HepG2 (cell line): Measurements from ENCODE around the gene BTBD3. TPM values are rescaled to one million over a fixed set of nuclear protein-coding genes. Genes with fewer than 3 reads are reported as not detected.

Source experiments
- ATAC-seq: fragments of 200-7000 bp; cut with Tn5 transposase; 3 replicates; pipeline ENCODE4 v1.9.1; 2020; ENCODE audit warnings: mild to moderate bottlenecking, moderate library complexity
- BruUV-seq: library from RNA; stranded (reverse); fragments of 400-500 nt; replicated peaks from 2 replicates; lab custom pipeline; 2021; lab: Mats Ljungman, UMichigan
- CTCF ChIA-PET: fragments of 300-600 bp; formaldehyde crosslinking; extraction: SDS; loops from one replicate; lab custom pipeline; 2021; ENCODE audit warnings: low total read pairs, inconsistent platforms, low intra/inter-chr PET ratio; lab: Yijun Ruan, JAX
- POLR2A ChIA-PET: fragments of 350-600 bp; sonication (Branson Sonifier 250); formaldehyde crosslinking; loops from one replicate; lab custom pipeline; 2020; ENCODE audit warnings: antibody characterized with exemption, inconsistent platforms; lab: Yijun Ruan, JAX
- DNase-seq: peaks from one replicate; pipeline ENCODE4 v3.0.0-alpha.2; 2015; ENCODE audit warnings: low spot score
- FAIRE-seq: peaks from 3 replicates; lab custom pipeline; 2011; peaks lifted over from hg19 to GRCh38; lab: Jason Lieb, UNC
- H2AFZ ChIP-seq: one replicate; pipeline ENCODE4 v1.6.1; 2011; ENCODE audit warnings: low read length, inconsistent platforms
- H3K27ac ChIP-seq: fragments of 300-600 bp; 3 replicates; pipeline ENCODE4 v1.8.0; 2011; ENCODE audit warnings: mixed run types, mild to moderate bottlenecking, mixed read lengths, low read length, inconsistent platforms; ENCODE audit not compliant: insufficient read depth; ENCODE audit errors: extremely low read length
- H3K27me3 ChIP-seq, 2 experiments: fragments of 200-600 bp in 1 of 2; 2 replicates in 1 of 2; 3 replicates in 1 of 2; pipeline versions ENCODE4 v1.6.0 to v1.8.0; 2011; ENCODE audit warnings: low read length in 2 of 2, mild to moderate bottlenecking in 2 of 2, moderate library complexity in 2 of 2, inconsistent platforms in 1 of 2; ENCODE audit not compliant: insufficient read depth in 2 of 2, control insufficient read depth in 1 of 2
- H3K36me3 ChIP-seq, 2 experiments: fragments of 200-600 bp in 1 of 2; replicated peaks in 1 of 2; 2 replicates in 1 of 2; 3 replicates in 1 of 2; pipeline versions ENCODE4 v1.5.1 to v1.8.0; 2011; ENCODE audit warnings: low read length in 2 of 2, inconsistent platforms in 1 of 2; ENCODE audit not compliant: insufficient read depth in 2 of 2, control insufficient read depth in 1 of 2
- H3K4me1 ChIP-seq: 2 replicates; pipeline ENCODE4 v1.5.1; 2012; ENCODE audit warnings: low read length, inconsistent platforms; ENCODE audit not compliant: insufficient read depth
- H3K4me2 ChIP-seq: 2 replicates; pipeline ENCODE4 v1.6.0; 2011; ENCODE audit warnings: low read depth, low read length, inconsistent platforms
- H3K4me3 ChIP-seq, 3 experiments: fragments of 200-600 bp in 1 of 3; sonication (generic), shearing (Covaris generic) in 1 of 3; replicated peaks in 1 of 3; 2 replicates each; pipeline ENCODE4 v1.5.1; 2011 to 2016; ENCODE audit warnings: low read length in 3 of 3, inconsistent platforms in 2 of 3, low read depth in 2 of 3, mild to moderate bottlenecking in 2 of 3, control low read depth in 1 of 3, mixed read lengths in 1 of 3; ENCODE audit not compliant: insufficient read depth in 1 of 3
- H3K79me2 ChIP-seq: one replicate; pipeline ENCODE4 v1.6.1; 2011; ENCODE audit warnings: low read length, inconsistent platforms; ENCODE audit not compliant: insufficient read depth
- H3K9ac ChIP-seq: 2 replicates; pipeline ENCODE4 v1.6.0; 2011; ENCODE audit warnings: mild to moderate bottlenecking, low read depth, low read length, inconsistent platforms; ENCODE audit not compliant: insufficient read depth
- H3K9me3 ChIP-seq: 2 replicates; pipeline ENCODE4 v1.5.1; 2012; ENCODE audit warnings: mild to moderate bottlenecking, low read length
- H4K20me1 ChIP-seq: 2 replicates; pipeline ENCODE4 v1.6.0; 2011; ENCODE audit warnings: inconsistent platforms, mild to moderate bottlenecking, low read length, moderate library complexity; ENCODE audit not compliant: insufficient read depth
- BCL3 ChIP-seq: sonication (generic); formaldehyde crosslinking; IDR thresholded peaks from 2 replicates; pipeline ENCODE4 v1.5.1; 2020; ENCODE audit warnings: mild to moderate bottlenecking, missing genetic modification reagents, moderate library complexity
- CENPX ChIP-seq: sonication (generic); formaldehyde crosslinking; IDR thresholded peaks from 2 replicates; pipeline ENCODE4 v1.9.0; 2021; ENCODE audit warnings: mild to moderate bottlenecking, missing genetic modification reagents, moderate library complexity
- CREB1 ChIP-seq, 2 experiments: fragments of 450-650 bp in 1 of 2; IDR thresholded peaks; 2 replicates each; pipeline ENCODE4 v1.6.1; 2016 to 2017; ENCODE audit warnings: control low read depth in 1 of 2, mild to moderate bottlenecking in 1 of 2, missing compliant biosample characterization in 1 of 2, missing genetic modification characterization in 1 of 2
- GTF2F1 ChIP-seq: fragments of 150-350 bp; IDR thresholded peaks from 2 replicates; pipeline ENCODE4 v1.6.1; 2014; ENCODE audit warnings: low read length
- KLF9 ChIP-seq: IDR thresholded peaks from 2 replicates; pipeline ENCODE4 v1.6.1; 2016; ENCODE audit warnings: low read depth
- MBD4 ChIP-seq: IDR thresholded peaks from 2 replicates; pipeline ENCODE4 v1.6.1; 2012; ENCODE audit warnings: low read length, inconsistent platforms, borderline replicate concordance
- NCOA1 ChIP-seq: sonication (generic); formaldehyde crosslinking; IDR thresholded peaks from 2 replicates; pipeline ENCODE4 v1.9.0; 2021; ENCODE audit warnings: missing genetic modification reagents
- PLSCR1 ChIP-seq: sonication (generic); formaldehyde crosslinking; IDR thresholded peaks from 2 replicates; pipeline ENCODE4 v1.5.0; 2020; ENCODE audit warnings: missing genetic modification reagents, mild to moderate bottlenecking, borderline replicate concordance
- SP2 ChIP-seq: sonication (generic); formaldehyde crosslinking; IDR thresholded peaks from 2 replicates; pipeline ENCODE4 v1.5.1; 2020; ENCODE audit warnings: mild to moderate bottlenecking, missing genetic modification reagents
- WIZ ChIP-seq: sonication (generic); formaldehyde crosslinking; IDR thresholded peaks from 2 replicates; pipeline ENCODE4 v1.5.1; 2020; ENCODE audit warnings: mild to moderate bottlenecking, missing genetic modification reagents
- ZFP36L1 ChIP-seq: sonication (generic); formaldehyde crosslinking; IDR thresholded peaks from 2 replicates; pipeline ENCODE4 v1.8.0; 2022; ENCODE audit warnings: mild to moderate bottlenecking, missing genetic modification reagents, moderate library complexity
- ZKSCAN5 ChIP-seq: sonication (generic); formaldehyde crosslinking; IDR thresholded peaks from 2 replicates; pipeline ENCODE4 v1.5.1; 2020; ENCODE audit warnings: mild to moderate bottlenecking, missing genetic modification reagents
- ZNF781 ChIP-seq: sonication (generic); formaldehyde crosslinking; IDR thresholded peaks from 2 replicates; pipeline ENCODE4 v1.5.1; 2020; ENCODE audit warnings: borderline replicate concordance, mild to moderate bottlenecking, missing genetic modification reagents; ENCODE audit errors: not compliant biosample characterization
- ZSCAN21 ChIP-seq: sonication (generic); formaldehyde crosslinking; IDR thresholded peaks from 2 replicates; pipeline ENCODE4 v1.8.0; 2022; ENCODE audit warnings: mild to moderate bottlenecking, missing genetic modification reagents, moderate library complexity, borderline replicate concordance
- in situ Hi-C: cut with HindIII; loops from 2 replicates; pipeline ENCODE4 v1.10.0; 2017; ENCODE audit warnings: low pct_unique_long_range_greater_than_20kb; ENCODE audit not compliant: extremely low pct_ligation_motif_present
- intact Hi-C: fragments of 100-400 bp; cut with micrococcal nuclease; formaldehyde crosslinking; loops from one replicate; pipeline ENCODE4 v1.10.0; 2022; ENCODE audit not compliant: unreplicated experiment
- polyA plus RNA-seq, 8 experiments: library from polyadenylated mRNA; depleted of rRNA in 3 of 8; stranded (reverse) in 7 of 8; unstranded in 1 of 8; fragments of >200 nt; fragmentation: Illumina TruSeq in 4 of 8; extraction: Trizol in 4 of 8; gene quantifications; 2 replicates each; pipeline versions ENCODE4 v1.2.1 to v1.2.3, GENCODE V29; 2011 to 2016; ENCODE audit warnings: low read depth in 4 of 8, missing spikeins in 1 of 8, mixed read lengths in 1 of 8; ENCODE audit not compliant: insufficient read depth in 1 of 8
- total RNA-seq, 5 experiments: library from RNA; depleted of rRNA; stranded (reverse); fragments of >200 nt; fragmentation: Illumina TruSeq; extraction: Trizol; gene quantifications; 2 replicates each; pipeline ENCODE4 v1.2.3, GENCODE V29; 2016; ENCODE audit warnings: low read depth in 1 of 5

BTBD3 gene
- total and polyA plus RNA-seq, 2 of the 13 experiments (the other 11 are each of a cell fraction or from before 2014, with no cell fraction given): 32.2 to 41.8 TPM

DNA sequence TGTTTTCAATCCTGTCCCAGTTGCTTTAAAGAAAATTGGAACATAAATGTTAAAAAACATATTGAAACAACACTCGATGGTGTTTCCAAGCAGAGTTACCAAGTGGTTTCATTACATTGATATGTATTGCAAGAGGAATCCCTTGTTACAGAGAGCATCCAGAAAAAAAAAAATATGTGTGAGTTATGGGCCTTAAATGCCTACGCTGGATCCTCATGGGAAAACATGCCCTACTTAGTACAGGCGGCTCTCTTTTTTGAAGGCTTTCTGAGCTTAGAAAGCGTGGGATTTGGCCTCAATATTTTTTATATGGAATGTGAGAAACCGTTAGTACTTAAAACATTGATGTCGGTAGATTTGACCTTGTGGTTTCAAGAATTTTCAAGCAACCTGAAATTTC, 26.1 kb downstream of the BTBD3 start (continued):
- TF ChIP-seq BCL3 (CRISPR knock-in tag) (no peak), GTF2F1 (no peak), ZKSCAN5 (CRISPR knock-in tag) (no peak), MBD4 (no peak), ZFP36L1 (CRISPR knock-in tag) (no peak), CREB1 (IDR thresholded peaks at IDR 0.05) (no peak), CREB1 (CRISPR knock-in tag; IDR thresholded peaks at IDR 0.05) (no peak)

GRCh38 chr20:11948806-11949205, 31.1 kb downstream of the BTBD3 start:
- CTCF ChIA-PET: no interaction called here

More at GRCh38 chr20:11948806-11949205, 31.1 kb downstream of the BTBD3 start:
- H3K9ac ChIP-seq: no peak overlapping the region
- FAIRE-seq (no peak), DNase-seq (no peak), ATAC-seq (no peak)
- intact Hi-C loops (no loop called here), in situ Hi-C loops (no loop called here)
- no peak overlapping the region for H3K27ac ChIP-seq
- no peaks in the 10 kb centered on the region for H3K79me2 ChIP-seq
- POLR2A ChIA-PET: no interaction called here
- H2AFZ ChIP-seq: no peak overlapping the region
- BruUV-seq: no TSS peak
- no peaks in the 10 kb centered on the region; the same call in 1 of the 2 replicates for H3K4me1 ChIP-seq
- no peaks in the 10 kb centered on the region for H3K36me3 ChIP-seq
- H3K9me3 ChIP-seq: no peaks in the 10 kb centered on the region
- no peaks in the 10 kb centered on the region for H3K27me3 ChIP-seq
- H3K4me3 ChIP-seq: no peak overlapping the region
- TF ChIP-seq KLF9 (CRISPR knock-in tag) (no peak), ZSCAN21 (CRISPR knock-in tag) (no peak), PLSCR1 (no peak), ZNF781 (CRISPR knock-in tag) (no peak), NCOA1 (CRISPR knock-in tag) (no peak), SP2 (CRISPR knock-in tag) (no peak), CENPX (CRISPR knock-in tag) (no peak), WIZ (CRISPR knock-in tag) (0 out of 2 replicates have a peak, but pooled peaks have one; percentile 21)
- no peaks in the 10 kb centered on the region for H4K20me1 ChIP-seq
- no peak overlapping the region for H3K4me2 ChIP-seq
